ENCODE data around the gene TMEM131. TPM values are rescaled to one million over a fixed set of nuclear protein-coding genes. Genes with fewer than 3 reads are reported as not detected.

The TMEM131 gene
- total RNA-seq, 1 donor from 2014 or later: 38.0 TPM

- intact Hi-C loops (cut with micrococcal nuclease): no loop called here
These were observed 229.8 kb downstream of the TMEM131 start for GRCh38 chr2:97765933-97766332.

- intact Hi-C loops (cut with micrococcal nuclease): loop anchor here (5.0 kb wide), 1 partner anchor 172 kb away; no protein-coding TSS in a partner anchor
These were observed 231.0 kb downstream of the TMEM131 start for GRCh38 chr2:97764559-97765263.

DNA sequence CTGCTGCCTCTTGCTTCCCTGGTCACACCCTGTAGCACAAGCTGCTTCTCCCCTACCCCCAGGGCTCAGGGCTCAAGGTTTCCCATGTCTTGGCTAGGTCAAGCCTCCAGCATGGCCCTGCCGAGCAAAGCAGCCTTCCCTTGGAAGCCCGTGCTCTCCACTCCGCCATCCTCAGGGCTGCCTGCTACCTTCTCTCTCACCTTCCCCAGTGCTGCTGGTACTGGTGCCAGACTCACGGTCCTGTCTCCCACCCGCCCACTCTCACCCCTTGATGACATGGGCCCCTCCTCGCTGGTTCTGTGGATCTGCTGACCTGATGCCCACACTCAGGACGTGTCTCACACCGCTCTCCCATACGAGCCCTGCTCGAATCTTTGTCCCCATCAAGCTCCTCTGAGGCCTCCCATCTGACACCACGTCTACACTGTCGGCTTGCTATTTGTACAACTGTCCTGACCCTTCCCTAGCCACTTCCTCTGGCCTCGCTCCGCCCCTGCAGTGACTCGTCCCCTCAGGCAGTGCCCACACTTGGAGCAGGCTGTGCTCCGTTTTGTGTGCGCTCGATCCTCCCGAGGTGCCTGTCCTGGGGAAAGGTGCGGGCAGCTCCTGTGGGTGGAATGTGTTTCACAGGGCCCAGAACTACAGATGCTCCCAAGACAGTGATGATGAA lies 232.4 kb downstream of the TMEM131 start:
- intact Hi-C loops (cut with micrococcal nuclease): loop anchor here (5.0 kb wide), 1 partner anchor 171 kb away; no protein-coding TSS in a partner anchor

GRCh38 chr2:97761192-97761591 lies 234.6 kb downstream of the TMEM131 start:
- intact Hi-C loops (cut with micrococcal nuclease): loop anchor here (2.0 to 5.0 kb wide), 2 partner anchors 14 to 169 kb away; no protein-coding TSS in a partner anchor

DNA sequence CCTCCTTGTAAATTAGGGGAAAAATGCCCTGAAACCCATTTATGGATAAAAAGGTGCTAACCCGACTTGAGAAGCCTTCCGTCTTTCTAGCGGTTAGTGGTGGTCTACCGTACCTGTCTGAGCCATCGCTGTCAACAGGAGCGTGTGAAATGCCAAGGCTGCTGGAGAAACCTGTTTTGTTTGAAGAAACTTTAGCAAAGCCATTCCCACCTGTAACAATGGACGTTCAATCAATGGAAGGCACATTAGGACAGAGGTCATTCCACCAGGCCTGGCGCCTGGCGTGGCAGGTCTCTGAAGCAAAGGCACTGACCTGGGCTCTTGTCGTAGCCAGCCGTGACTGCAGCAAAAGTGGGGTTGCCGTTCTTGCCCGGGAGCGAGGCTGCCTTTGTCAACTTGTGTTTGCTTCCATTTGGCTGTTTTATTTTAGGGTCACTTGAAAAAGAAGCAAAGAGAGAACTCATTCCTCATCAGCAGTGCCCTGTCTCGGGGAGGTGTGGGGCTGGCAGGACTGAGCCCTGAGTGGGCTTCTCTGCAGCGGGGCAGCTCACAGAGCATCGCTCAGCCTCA lies 235.2 kb downstream of the TMEM131 start:
- intact Hi-C loops (cut with micrococcal nuclease): loop anchor here (2.0 to 5.0 kb wide), 2 partner anchors 14 to 168 kb away; no protein-coding TSS in a partner anchor

- intact Hi-C loops (cut with micrococcal nuclease): loop anchor here (2.0 to 5.0 kb wide), 2 partner anchors 13 to 168 kb away; no protein-coding TSS in a partner anchor
These were observed 235.9 kb downstream of the TMEM131 start for GRCh38 chr2:97759727-97760407.

DNA sequence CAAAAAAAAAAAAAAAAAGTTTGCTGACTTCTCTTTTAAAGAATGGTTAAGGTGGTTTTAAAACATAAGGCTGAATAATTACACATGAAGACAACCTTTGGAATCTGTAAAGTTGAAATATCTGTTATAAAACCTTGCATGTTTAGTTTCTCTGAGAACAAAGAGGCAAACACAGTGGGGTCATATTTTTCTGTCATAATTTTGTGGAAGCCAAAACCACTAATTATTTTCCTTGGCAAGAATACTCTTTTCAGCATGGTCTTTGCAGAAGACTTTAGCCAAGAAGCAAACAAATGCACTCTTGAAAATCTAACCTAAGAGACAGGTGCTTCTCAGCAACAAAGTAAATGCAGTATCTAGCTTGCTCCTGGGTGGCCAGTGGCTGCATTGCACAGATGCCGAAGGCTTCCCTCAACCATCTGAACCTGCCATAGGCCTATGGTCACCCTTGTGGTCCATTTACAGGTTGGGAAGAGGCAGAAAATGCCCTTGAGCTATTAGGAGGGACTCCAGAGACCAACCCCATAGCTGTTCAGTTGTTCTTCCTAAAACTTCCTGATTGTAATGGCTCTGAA lies 237.5 kb downstream of the TMEM131 start:
- intact Hi-C loops (cut with micrococcal nuclease): no loop called here

DNA sequence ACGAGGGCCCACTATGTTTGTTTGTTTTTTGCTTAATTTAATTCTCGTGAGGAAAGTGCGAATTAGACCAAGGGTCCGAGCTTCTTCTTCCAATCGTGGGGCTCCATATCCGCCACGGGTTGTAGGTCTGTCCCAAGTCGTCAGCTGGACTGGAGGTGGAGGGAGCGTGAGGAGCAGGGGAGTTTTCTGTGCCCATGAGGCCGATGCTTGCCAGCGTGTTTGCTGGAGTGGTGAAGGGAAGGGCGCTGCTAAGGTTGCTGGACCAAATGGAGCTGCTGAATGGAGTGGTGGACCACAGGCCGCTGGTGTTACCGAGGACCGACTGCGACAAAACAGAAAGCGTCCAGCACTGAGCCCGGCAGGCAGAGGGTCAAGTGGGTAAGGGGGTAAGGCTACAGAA lies 238.7 kb downstream of the TMEM131 start:
- intact Hi-C loops (cut with micrococcal nuclease): no loop called here

- intact Hi-C loops (cut with micrococcal nuclease): no loop called here
These were observed 240.3 kb downstream of the TMEM131 start for GRCh38 chr2:97755491-97755890.

- intact Hi-C loops (cut with micrococcal nuclease): no loop called here
These were observed 240.9 kb downstream of the TMEM131 start for GRCh38 chr2:97754690-97755346.

GRCh38 chr2:97752342-97753334 lies 243.1 kb downstream of the TMEM131 start:
- intact Hi-C loops (cut with micrococcal nuclease): no loop called here

- intact Hi-C loops (cut with micrococcal nuclease): no loop called here
These were observed 244.0 kb downstream of the TMEM131 start for GRCh38 chr2:97751752-97752151.

DNA sequence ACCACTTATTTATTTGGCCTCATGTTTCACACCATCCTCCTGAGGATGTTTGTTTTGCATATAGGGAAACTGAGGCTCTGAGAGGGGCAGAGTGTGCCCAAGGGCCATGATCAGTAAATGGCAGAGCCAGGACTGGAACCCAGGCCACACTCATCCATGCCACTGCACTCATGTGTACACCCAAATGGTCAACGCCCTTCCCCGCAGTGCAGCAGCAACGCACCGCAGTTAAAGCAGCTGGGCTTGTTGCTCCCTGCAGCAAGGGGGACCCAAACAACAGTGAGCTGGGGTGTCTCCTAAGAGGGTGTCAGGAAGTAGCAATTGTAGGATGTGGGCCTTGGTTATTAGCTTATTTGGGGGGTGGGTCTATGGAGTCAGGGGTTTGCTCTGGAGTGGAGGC lies 245.7 kb downstream of the TMEM131 start:
- intact Hi-C loops (cut with micrococcal nuclease): no loop called here

DNA sequence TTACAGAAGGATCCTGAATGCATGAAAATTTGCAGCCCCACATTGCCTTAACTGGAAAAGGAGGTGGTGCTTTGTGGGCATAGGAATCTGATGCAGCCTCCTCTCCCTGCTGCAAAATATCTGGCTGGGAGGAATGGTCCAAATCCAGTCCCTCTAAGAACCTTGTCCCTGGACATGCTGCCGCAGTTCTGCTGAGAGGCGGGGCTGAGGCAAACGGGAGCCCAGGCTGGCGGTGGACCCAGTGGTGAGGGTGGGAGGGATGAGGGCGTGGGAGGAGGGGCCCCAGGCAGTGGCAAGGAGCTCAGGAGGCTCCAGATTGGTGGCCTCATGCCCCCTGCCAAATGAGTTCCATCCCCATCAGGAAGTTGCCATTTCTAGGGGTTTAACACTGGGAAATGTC lies 246.2 kb downstream of the TMEM131 start:
- intact Hi-C loops (cut with micrococcal nuclease): no loop called here

- intact Hi-C loops (cut with micrococcal nuclease): loop anchor here (1.0 to 2.0 kb wide), 5 partner anchors 13 to 156 kb away; partner anchors contain the start of gene ACTR1B
These were observed 248.0 kb downstream of the TMEM131 start for GRCh38 chr2:97747716-97748115.

DNA sequence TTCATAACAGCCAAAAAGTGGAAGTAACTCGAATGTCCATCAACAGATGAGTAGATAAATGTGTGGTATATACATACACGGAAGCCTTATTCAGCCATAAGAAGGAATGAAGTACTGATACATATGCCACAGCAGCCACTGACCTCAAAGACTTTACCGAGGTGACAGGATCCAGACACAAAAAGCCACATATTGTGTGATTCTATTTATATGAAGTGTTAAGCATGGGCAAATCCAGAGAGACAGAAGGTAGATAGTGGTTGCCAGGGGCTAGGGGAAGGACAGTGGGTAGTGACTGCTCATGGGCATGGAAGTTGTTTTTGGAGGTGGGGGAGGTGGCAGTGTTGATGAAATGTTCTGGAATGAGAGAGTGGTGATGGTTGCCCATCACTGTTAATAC lies 248.5 kb downstream of the TMEM131 start:
- intact Hi-C loops (cut with micrococcal nuclease): loop anchor here (2.0 kb wide), 1 partner anchor 14 kb away; no protein-coding TSS in a partner anchor

DNA sequence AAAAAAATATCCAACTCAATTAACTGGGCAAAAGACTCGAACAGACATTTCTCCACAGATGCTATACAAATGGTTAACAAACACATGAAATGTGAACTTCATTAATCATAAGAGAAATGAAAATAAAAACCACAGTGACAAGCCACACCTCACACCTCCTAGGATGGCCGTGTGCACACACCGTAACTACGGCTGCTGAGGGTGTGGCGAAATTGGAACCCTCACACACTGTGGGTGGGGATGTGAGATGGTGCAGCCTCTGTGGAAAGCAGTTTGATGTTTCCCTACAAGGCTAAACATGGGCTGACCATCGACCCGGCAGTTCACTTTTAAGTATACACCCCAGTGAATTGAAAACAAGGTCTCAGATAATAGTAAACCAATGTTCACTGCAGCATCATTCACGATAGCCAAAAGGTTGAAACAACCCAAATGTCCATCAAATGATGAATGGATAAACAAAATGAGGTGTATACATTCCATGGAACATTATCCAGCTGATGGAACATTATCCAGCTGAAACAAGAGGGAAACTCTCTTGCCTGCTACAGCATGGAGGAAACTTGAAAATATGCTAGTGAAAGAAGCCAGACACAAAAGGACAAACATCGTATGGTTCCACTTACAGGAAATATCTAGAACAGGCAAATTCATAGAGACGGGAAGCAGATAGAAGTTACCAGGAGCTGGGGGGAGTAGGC lies 250.1 kb downstream of the TMEM131 start:
- intact Hi-C loops (cut with micrococcal nuclease): loop anchor here (1.0 to 2.0 kb wide), 2 partner anchors 15 to 27 kb away; no protein-coding TSS in a partner anchor

DNA sequence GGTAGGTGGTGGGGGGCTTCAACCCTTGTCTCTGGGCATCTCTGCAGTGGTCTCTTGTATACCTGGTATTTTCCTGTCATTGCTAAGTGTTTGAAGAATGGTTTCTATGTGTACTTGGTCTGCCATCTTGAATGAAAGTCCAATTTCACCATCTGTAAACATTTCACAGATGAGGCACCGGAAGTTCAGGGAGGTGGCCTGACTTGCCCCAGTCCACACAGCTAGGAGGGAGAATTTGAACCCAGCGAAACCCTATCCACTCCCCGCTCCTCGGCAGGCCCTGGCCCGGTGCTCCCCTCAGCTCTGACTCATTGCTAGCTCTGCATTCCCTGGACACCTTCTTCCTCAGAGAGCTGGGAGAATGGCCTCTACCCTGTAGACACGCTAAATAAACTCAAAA lies 251.8 kb downstream of the TMEM131 start:
- intact Hi-C loops (cut with micrococcal nuclease): loop anchor here (5.0 kb wide), 1 partner anchor 253 kb away; the partner anchor contains the start of gene TMEM131

Data from T-helper 1 cell treated with Interleukin-12 subunit alpha and Interleukin-12 subunit beta and Interleukin-4 antibody, amounts not matched to agents 30 ng/mL and 1 ng/mL, for 36 hours (primary cell).